Pancreas (tissue), 10 donors: ENCODE data around the gene BLOC1S4. TPM values are rescaled to one million over a fixed set of nuclear protein-coding genes. Genes with fewer than 3 reads are reported as not detected.

Source experiments
- ATAC-seq, 4 donors: fragments of 200-7000 bp; cut with Tn5 transposase; one replicate each; pipeline versions ENCODE4 v1.8.0 to v1.9.1; 2020; ENCODE audit warnings: mild to moderate bottlenecking in 4 of 4, moderate library complexity in 4 of 4
- DNase-seq, 6 donors: peaks; one replicate each; pipeline ENCODE4 v3.0.0-alpha.2; 2020
- FAIRE-seq: peaks from 2 replicates; lab custom pipeline; 2012; peaks lifted over from hg19 to GRCh38; lab: Jason Lieb, UNC
- H3K27ac ChIP-seq, 4 donors: fragments of 200-600 bp; sonication (generic); 1 replicate in 3 of 4; 2 replicates in 1 of 4; pipeline versions ENCODE4 v1.5.0 to v1.8.0; 2020
- H3K27me3 ChIP-seq, 4 donors: fragments of 200-600 bp; one replicate each; pipeline ENCODE4 v1.8.0; 2021
- H3K36me3 ChIP-seq, 3 donors: fragments of 200-600 bp; sonication (generic) in 1 of 3; one replicate each; pipeline versions ENCODE4 v1.5.0 to v1.8.0; 2020 to 2021
- H3K4me1 ChIP-seq, 3 donors: fragments of 200-600 bp; one replicate each; pipeline ENCODE4 v1.8.0; 2021
- H3K4me3 ChIP-seq, 4 donors: fragments of 200-600 bp; sonication (generic) in 2 of 4; one replicate each; pipeline versions ENCODE4 v1.5.0 to v1.8.0; 2020 to 2021
- H3K9me3 ChIP-seq, 4 donors: fragments of 200-600 bp; one replicate each; pipeline ENCODE4 v1.8.0; 2021
- WGBS, 2 donors: extraction: QIAGEN DNeasy Blood & Tissue Kit; methylation state at CpG; one replicate each; pipeline ENCODE4 v1.1.7; 2013; 5-methylcytosine and 5-hydroxymethylcytosine counted together
- intact Hi-C, 3 donors: fragments of 100-400 bp; cut with DNase I; formaldehyde crosslinking; loops; one replicate each; pipeline versions ENCODE4 v1.11.1 to v1.14.2; 2022
- polyA plus RNA-seq, 2 donors: library from polyadenylated mRNA; stranded (reverse); fragments of 200-250 nt; gene quantifications; one replicate each; pipeline ENCODE4 v1.2.3, GENCODE V29; 2013
- total RNA-seq, 6 donors: library from RNA; stranded (reverse); fragmentation: NEBNext Ultra II Directional in 4 of 6; extraction: Animal tissue kit (Norgen Biotek cat#: 25700) in 4 of 6; gene quantifications; one replicate each; pipeline versions ENCODE4 v1.2.1 to v1.2.4, GENCODE V29; 2021 to 2023
- TF ChIP-seq, protein P1 (sequence below), 4 donors: fragments of 200-600 bp; sonication (generic) in 3 of 4; IDR thresholded peaks; one replicate each; pipeline versions ENCODE4 v1.5.0 to v1.8.0; 2021; ENCODE audit warnings: antibody characterized with exemption in 4 of 4
- donor health status: healthy with polysubstance abuse.
- donor health status: DM: no; HTN: no; CAD: no; lungs with moderate emphysema.
- donor health status: DM: no; HTN: no; CAD: no.
- donor health status: control.
- donor health status: control.
- donor health status: Bipolar disorder and iron deficiency.
- donor health status: DM: yes; HTN: yes; CAD: no.
- donor health status: DM: no; HTN: no; CAD: no.
- donor health status: DM: no; HTN: no; CAD: no.
- donor health status: DM: yes; HTN: yes; CAD: no.

The BLOC1S4 gene
- total and polyA plus RNA-seq, 8 donors = 3.3 to 8.4 (median 5.1) TPM

DNA sequence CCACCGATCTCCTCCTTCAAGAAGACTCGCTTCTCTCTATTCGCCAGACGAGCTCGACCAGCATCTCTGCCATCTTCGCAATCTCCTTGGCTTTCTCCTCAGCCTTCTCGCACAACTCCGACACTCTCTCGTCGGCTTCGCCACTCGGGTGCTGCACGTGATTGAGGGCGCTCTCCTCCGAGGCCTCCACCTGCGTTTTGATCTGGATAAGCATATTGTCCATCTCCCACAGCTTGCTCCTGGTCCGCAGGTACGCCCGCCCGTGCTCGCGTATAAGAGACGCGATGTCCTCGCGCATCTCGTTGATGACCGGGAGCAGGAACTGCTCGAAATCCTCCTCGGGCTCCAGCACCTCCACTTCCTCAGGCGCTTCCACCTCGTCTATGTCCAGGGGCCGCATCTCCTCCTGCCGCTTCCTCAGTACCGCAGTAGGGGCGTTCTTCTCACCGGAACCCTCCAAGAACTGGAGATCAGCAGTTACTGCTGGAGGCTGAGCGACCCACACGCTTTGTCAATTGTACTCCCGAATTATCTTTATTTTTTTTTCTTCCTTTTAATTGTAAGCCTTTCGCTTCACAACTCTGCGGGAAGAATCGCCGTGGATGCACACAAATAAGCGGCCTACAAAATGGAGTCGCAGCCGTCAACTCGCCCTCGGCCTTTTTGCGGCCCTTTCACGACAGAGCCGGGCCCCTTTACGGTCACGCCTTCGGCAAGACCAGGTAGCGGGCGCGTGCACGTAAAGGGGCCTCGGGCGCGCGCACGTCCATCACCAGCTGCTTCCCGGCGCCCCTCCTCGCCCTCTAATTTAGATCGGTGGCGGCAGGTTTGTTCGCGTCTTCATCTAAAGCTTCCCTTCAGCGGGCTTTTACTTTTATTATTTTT lies 6.5 kb upstream of the BLOC1S4 start, which contains the start of gene MRFAP1L1:
Gene MRFAP1L1, minus strand, starts transcription at position 636 of the 885 bp plus-strand sequence. Its CDS starts 236 bp downstream, at position 400.
- H3K9me3 ChIP-seq = no peaks in the 10 kb centered on the region
- FAIRE-seq (peak; percentile 32), ATAC-seq (peak; percentile 97 to 99 (median 98)), DNase-seq (peak; percentile 88 to 97 (median 96))
- H3K27me3 ChIP-seq = no peaks in the 10 kb centered on the region
- TF ChIP-seq, protein P1, sequence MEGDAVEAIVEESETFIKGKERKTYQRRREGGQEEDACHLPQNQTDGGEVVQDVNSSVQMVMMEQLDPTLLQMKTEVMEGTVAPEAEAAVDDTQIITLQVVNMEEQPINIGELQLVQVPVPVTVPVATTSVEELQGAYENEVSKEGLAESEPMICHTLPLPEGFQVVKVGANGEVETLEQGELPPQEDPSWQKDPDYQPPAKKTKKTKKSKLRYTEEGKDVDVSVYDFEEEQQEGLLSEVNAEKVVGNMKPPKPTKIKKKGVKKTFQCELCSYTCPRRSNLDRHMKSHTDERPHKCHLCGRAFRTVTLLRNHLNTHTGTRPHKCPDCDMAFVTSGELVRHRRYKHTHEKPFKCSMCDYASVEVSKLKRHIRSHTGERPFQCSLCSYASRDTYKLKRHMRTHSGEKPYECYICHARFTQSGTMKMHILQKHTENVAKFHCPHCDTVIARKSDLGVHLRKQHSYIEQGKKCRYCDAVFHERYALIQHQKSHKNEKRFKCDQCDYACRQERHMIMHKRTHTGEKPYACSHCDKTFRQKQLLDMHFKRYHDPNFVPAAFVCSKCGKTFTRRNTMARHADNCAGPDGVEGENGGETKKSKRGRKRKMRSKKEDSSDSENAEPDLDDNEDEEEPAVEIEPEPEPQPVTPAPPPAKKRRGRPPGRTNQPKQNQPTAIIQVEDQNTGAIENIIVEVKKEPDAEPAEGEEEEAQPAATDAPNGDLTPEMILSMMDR (IDR thresholded peaks at IDR 0.05) = no peak
- 0 to 1% methylated on average over 72 of the region's 72 CpGs for WGBS, 2 donors
- H3K36me3 ChIP-seq = peaks cover 0 to 4% (median 0%) of the 10 kb centered on the region in 3 donors
- peak within 1 kb of the TSS; percentile 76 to 82 (median 82) for H3K4me3 ChIP-seq
- peaks cover 12 to 27% (median 23%) of the 10 kb centered on the region in 3 donors for H3K4me1 ChIP-seq
- peak within 1 kb of the TSS; percentile 43 to 80 (median 70) for H3K27ac ChIP-seq
- intact Hi-C loops = no loop called here

DNA sequence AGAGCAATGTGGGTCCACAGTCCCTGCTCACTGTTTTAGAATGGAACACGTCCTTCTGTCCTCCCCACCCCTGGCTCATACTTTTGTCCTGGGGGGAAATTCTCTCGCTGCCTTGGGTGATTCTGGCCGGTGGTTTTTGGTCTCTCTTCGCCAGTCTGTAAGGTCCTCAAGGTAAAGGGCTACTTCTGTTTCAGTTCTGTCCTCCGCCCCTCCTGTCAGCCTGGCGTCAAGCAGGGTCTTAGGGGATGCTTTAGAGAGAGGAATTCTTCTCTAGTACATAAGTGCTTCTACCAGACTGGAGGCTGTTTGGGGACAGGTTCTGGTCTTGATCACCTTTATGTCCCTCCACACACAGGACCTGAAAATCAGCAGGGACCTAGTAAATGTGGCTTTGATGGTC lies 5.7 kb upstream of the BLOC1S4 start:
- intact Hi-C loops = no loop called here
- DNase-seq = no peak
- TF ChIP-seq, protein P1 (IDR thresholded peaks at IDR 0.05) = no peak
- Histone ChIP-seq H3K36me3 (peaks cover 0 to 4% (median 0%) of the 10 kb centered on the region in 3 donors), H3K4me3 (peak overlapping the region; percentile 76 to 82 (median 82)), H3K4me1 (peaks cover 12 to 28% (median 23%) of the 10 kb centered on the region in 3 donors), H3K27ac (peak overlapping the region in 3 of 4 donors; percentile 43 to 80 (median 76)), H3K27me3 (no peaks in the 10 kb centered on the region), H3K9me3 (no peaks in the 10 kb centered on the region)
- 5 to 10% methylated on average over 6 of the region's 6 CpGs for WGBS, 2 donors
- FAIRE-seq = no peak
- peak in 3 of 4 donors; percentile 3 to 30 (median 4) for ATAC-seq

DNA sequence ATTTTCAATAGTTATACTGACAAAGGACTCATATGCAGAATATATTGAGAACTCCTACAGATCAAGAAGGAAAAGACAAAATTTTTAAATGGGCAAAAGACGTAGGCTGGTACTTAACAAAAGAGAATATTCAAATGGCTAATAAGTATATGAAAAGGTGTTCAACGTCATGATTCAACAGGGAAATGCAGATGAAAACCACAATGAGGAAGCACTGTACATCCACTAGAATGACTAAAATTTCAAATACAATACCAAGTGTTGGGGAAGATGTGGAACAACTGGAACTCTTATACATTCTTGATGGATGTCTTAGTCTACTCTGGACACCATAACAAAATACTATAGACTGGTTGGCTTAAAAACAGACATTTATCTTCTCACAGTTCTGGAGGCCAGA lies 5.0 kb upstream of the BLOC1S4 start:
- ATAC-seq (no peak), FAIRE-seq (no peak), DNase-seq (no peak)
- WGBS, 2 donors = 76 to 83% methylated on average over 2 of the region's 2 CpGs
- H3K36me3 ChIP-seq = no peaks in the 10 kb centered on the region
- TF ChIP-seq, protein P1 (IDR thresholded peaks at IDR 0.05) = no peak
- no peaks in the 10 kb centered on the region for H3K9me3 ChIP-seq
- no peaks in the 10 kb centered on the region for H3K27me3 ChIP-seq
- intact Hi-C loops = no loop called here
- no peak overlapping the region for H3K27ac ChIP-seq
- H3K4me1 ChIP-seq = peaks cover 12 to 31% (median 21%) of the 10 kb centered on the region in 3 donors
- H3K4me3 ChIP-seq = no peak overlapping the region

DNA sequence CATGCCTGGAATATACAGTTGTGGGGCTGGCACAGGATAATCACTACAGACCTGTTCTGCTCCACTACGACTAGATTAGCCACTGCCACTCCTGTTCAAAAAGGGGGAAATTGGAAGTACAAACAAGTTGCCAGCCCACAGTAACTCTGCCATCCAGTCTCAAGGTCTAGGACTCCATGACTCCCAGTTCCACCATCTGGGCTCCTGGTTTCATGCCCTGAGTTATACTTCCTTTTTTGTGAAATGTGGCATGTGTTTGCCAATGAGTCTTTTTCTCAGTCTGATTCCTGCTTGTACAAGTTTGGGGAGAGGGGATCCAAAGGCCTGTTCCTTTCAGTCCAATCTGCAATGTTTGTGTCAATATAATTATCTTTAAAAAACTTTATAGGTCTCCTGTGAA lies 1.0 kb upstream of the BLOC1S4 start:
- H3K27me3 ChIP-seq = no peaks in the 10 kb centered on the region
- ATAC-seq (no peak), DNase-seq (no peak), FAIRE-seq (no peak)
- no peaks in the 10 kb centered on the region for H3K36me3 ChIP-seq
- no peak overlapping the region for H3K27ac ChIP-seq
- 74 to 83% methylated on average over 1 of the region's 1 CpG for WGBS, 2 donors
- TF ChIP-seq, protein P1 (IDR thresholded peaks at IDR 0.05) = no peak
- no peak overlapping the region for H3K4me3 ChIP-seq
- intact Hi-C loops = no loop called here
- peaks cover 0 to 22% (median 10%) of the 10 kb centered on the region in 3 donors for H3K4me1 ChIP-seq
- no peaks in the 10 kb centered on the region for H3K9me3 ChIP-seq
